Brain microvascular endothelial cell (primary cell): ENCODE data around the gene LPIN3.

ENCODE experiments used
- DNase-seq: peaks from one replicate; pipeline ENCODE4 v3.0.0-alpha.2; 2020
- H3K27ac ChIP-seq: fragments of 250-450 bp; sonication (Bioruptor Pico); 2 replicates; pipeline ENCODE4 v1.5.1; 2020; ENCODE audit warnings: mild to moderate bottlenecking, moderate library complexity
- H3K27me3 ChIP-seq: fragments of 250-450 bp; sonication (Bioruptor Pico); replicated peaks from 2 replicates; pipeline ENCODE4 v1.5.1; 2020; ENCODE audit warnings: mild to moderate bottlenecking
- H3K36me3 ChIP-seq: fragments of 250-450 bp; sonication (Bioruptor Pico); replicated peaks from 2 replicates; pipeline ENCODE4 v1.5.1; 2020; ENCODE audit warnings: mild to moderate bottlenecking
- H3K4me3 ChIP-seq: 2 replicates; pipeline ENCODE4 v1.5.1; 2011; ENCODE audit warnings: low read depth, mild to moderate bottlenecking, control low read depth, low read length, moderate library complexity
- CTCF ChIP-seq: IDR thresholded peaks from 2 replicates; pipeline ENCODE4 v1.5.1; 2011; ENCODE audit warnings: low read depth, mild to moderate bottlenecking, moderate library complexity, low read length, control low read depth, inconsistent platforms; ENCODE audit errors: missing control alignments
- in situ Hi-C: cut with HindIII; loops from 2 replicates; pipeline ENCODE4 v1.10.0; 2017; ENCODE audit warnings: low sequenced_read_pairs, low pct_ligation_motif_present

Gene LPIN3

GRCh38 chr20:41355192-41355591, 14.6 kb downstream of the LPIN3 start:
- H3K36me3 ChIP-seq = no peaks in the 10 kb centered on the region
- in situ Hi-C loops = no loop called here
- H3K27ac ChIP-seq = no peak overlapping the region
- no peak for TF ChIP-seq CTCF
- H3K4me3 ChIP-seq = no peak overlapping the region
- no peak for DNase-seq
- no peaks in the 10 kb centered on the region for H3K27me3 ChIP-seq

- TF ChIP-seq CTCF = no peak
- no peak overlapping the region for H3K4me3 ChIP-seq
- no peak for DNase-seq
- no peaks in the 10 kb centered on the region for H3K27me3 ChIP-seq
- in situ Hi-C loops = no loop called here
- no peaks in the 10 kb centered on the region for H3K36me3 ChIP-seq
- H3K27ac ChIP-seq = no peak overlapping the region
Observed at GRCh38 chr20:41355598-41356203, 15.1 kb downstream of the LPIN3 start.

- no peak for TF ChIP-seq CTCF
- Histone ChIP-seq H3K27ac (no peak overlapping the region), H3K4me3 (no peak overlapping the region), H3K27me3 (no peaks in the 10 kb centered on the region), H3K36me3 (no peaks in the 10 kb centered on the region)
- in situ Hi-C loops = no loop called here
- no peak for DNase-seq
Observed at GRCh38 chr20:41356951-41357350, 16.3 kb downstream of the LPIN3 start.

- H3K27me3 ChIP-seq = no peaks in the 10 kb centered on the region
- H3K4me3 ChIP-seq = no peak overlapping the region
- H3K36me3 ChIP-seq = no peaks in the 10 kb centered on the region
- H3K27ac ChIP-seq = no peak overlapping the region
- no peak for DNase-seq
- in situ Hi-C loops = no loop called here
- peak; percentile 23 for TF ChIP-seq CTCF
Observed at GRCh38 chr20:41357424-41358163, 17.0 kb downstream of the LPIN3 start.

- Histone ChIP-seq H3K27ac (no peak overlapping the region), H3K27me3 (no peaks in the 10 kb centered on the region), H3K36me3 (no peaks in the 10 kb centered on the region), H3K4me3 (no peak overlapping the region)
- TF ChIP-seq CTCF = no peak
- in situ Hi-C loops = no loop called here
- no peak for DNase-seq
Observed at GRCh38 chr20:41358230-41358629, 17.6 kb downstream of the LPIN3 start.

GRCh38 chr20:41358717-41359116, 18.1 kb downstream of the LPIN3 start:
- no peak for DNase-seq
- Histone ChIP-seq H3K27ac (no peak overlapping the region), H3K27me3 (no peaks in the 10 kb centered on the region), H3K4me3 (no peak overlapping the region), H3K36me3 (no peaks in the 10 kb centered on the region)
- in situ Hi-C loops = no loop called here
- no peak for TF ChIP-seq CTCF
